Keratinocyte (primary cell): ENCODE data around the gene GPR6. TPM values are rescaled to one million over a fixed set of nuclear protein-coding genes. Genes with fewer than 3 reads are reported as not detected.

Experiments
- DNase-seq: peaks from one replicate; pipeline ENCODE4 v3.0.0-alpha.2; 2011; ENCODE audit warnings: low read depth, missing footprints, low spot score
- FAIRE-seq: peaks from 2 replicates; lab custom pipeline; 2011; peaks lifted over from hg19 to GRCh38; lab: Jason Lieb, UNC
- H2AFZ ChIP-seq: 2 replicates; pipeline ENCODE4 v1.6.0; 2012; ENCODE audit warnings: low read length, control low read depth, inconsistent platforms; ENCODE audit not compliant: control insufficient read depth
- H3K27ac ChIP-seq: 2 replicates; pipeline ENCODE4 v1.5.1; 2011; ENCODE audit warnings: low read length; ENCODE audit not compliant: control insufficient read depth, insufficient read depth
- H3K27me3 ChIP-seq: 3 replicates; pipeline ENCODE4 v1.6.0; 2011; ENCODE audit warnings: low read length; ENCODE audit not compliant: control insufficient read depth, insufficient read depth; ENCODE audit errors: extremely low read depth
- H3K36me3 ChIP-seq, 2 experiments: 2 replicates in 1 of 2; 3 replicates in 1 of 2; pipeline ENCODE4 v1.5.1; 2011; ENCODE audit warnings: low read length in 2 of 2, mild to moderate bottlenecking in 1 of 2; ENCODE audit not compliant: control insufficient read depth in 2 of 2, insufficient read depth in 2 of 2; ENCODE audit errors: extremely low read depth in 1 of 2
- H3K4me1 ChIP-seq: 3 replicates; pipeline ENCODE4 v1.5.1; 2011; ENCODE audit warnings: low read length; ENCODE audit not compliant: control insufficient read depth, insufficient read depth; ENCODE audit errors: extremely low read depth
- H3K4me2 ChIP-seq: 3 replicates; pipeline ENCODE4 v1.6.0; 2011; ENCODE audit warnings: low read depth, low read length; ENCODE audit not compliant: control insufficient read depth, insufficient read depth; ENCODE audit errors: extremely low read depth
- H3K4me3 ChIP-seq, 3 experiments: fragments of 200-600 bp in 1 of 3; sonication (generic) in 1 of 3; 2 replicates in 2 of 3; 3 replicates in 1 of 3; pipeline ENCODE4 v1.5.1; 2011 to 2016; ENCODE audit warnings: low read length in 3 of 3, mild to moderate bottlenecking in 3 of 3, control low read depth in 2 of 3, inconsistent platforms in 1 of 3, low read depth in 1 of 3, mixed read lengths in 1 of 3, mixed run types in 1 of 3, moderate library complexity in 1 of 3; ENCODE audit not compliant: control insufficient read depth in 2 of 3, insufficient read depth in 2 of 3; ENCODE audit errors: extremely low read depth in 1 of 3
- H3K79me2 ChIP-seq: 2 replicates; pipeline ENCODE4 v1.6.0; 2012; ENCODE audit warnings: low read length; ENCODE audit not compliant: control insufficient read depth, insufficient read depth
- H3K9ac ChIP-seq: 3 replicates; pipeline ENCODE4 v1.6.0; 2011; ENCODE audit warnings: low read length; ENCODE audit not compliant: control insufficient read depth, insufficient read depth; ENCODE audit errors: extremely low read depth
- H3K9me1 ChIP-seq: 3 replicates; pipeline ENCODE4 v1.6.0; 2011; ENCODE audit warnings: low read length; ENCODE audit not compliant: control insufficient read depth, insufficient read depth; ENCODE audit errors: extremely low read depth
- H3K9me3 ChIP-seq: 2 replicates; pipeline ENCODE4 v1.5.1; 2012; ENCODE audit warnings: low read depth, low read length; ENCODE audit not compliant: control insufficient read depth
- H4K20me1 ChIP-seq: 3 replicates; pipeline ENCODE4 v1.6.0; 2011; ENCODE audit warnings: low read length; ENCODE audit not compliant: control insufficient read depth, insufficient read depth; ENCODE audit errors: extremely low read depth
- EZH2 ChIP-seq: IDR thresholded peaks from one replicate; pipeline ENCODE4 v1.6.1; 2012; ENCODE audit warnings: inconsistent platforms, mild to moderate bottlenecking, low read length, moderate library complexity
- dilution Hi-C: fragments of 300-500 bp; cut with MboI; formaldehyde crosslinking; loops from one replicate; pipeline ENCODE4 v1.7.0; 2020; ENCODE audit warnings: low sequenced_read_pairs; ENCODE audit not compliant: extremely low pct_ligation_motif_present
- polyA plus RNA-seq, 5 experiments: library from polyadenylated mRNA; depleted of rRNA in 3 of 5; stranded (reverse) in 3 of 5; stranded (forward) in 1 of 5; unstranded in 1 of 5; fragments of >200 nt; gene quantifications; 1 replicate in 1 of 5; 2 replicates in 3 of 5; 3 replicates in 1 of 5; pipeline versions ENCODE4 v1.2.1 to v1.2.3, GENCODE V29; 2011 to 2012; ENCODE audit warnings: missing spikeins in 2 of 5, low read depth in 1 of 5, low replicate concordance in 1 of 5
- TF ChIP-seq, protein P1 (sequence below), 3 experiments: IDR thresholded peaks in 1 of 3; conservative IDR thresholded peaks in 1 of 3; optimal IDR thresholded peaks in 1 of 3; 2 replicates in 2 of 3; 3 replicates in 1 of 3; pipeline versions ENCODE3 to v1.5.1; 2011; ENCODE audit warnings: low read length in 3 of 3, mild to moderate bottlenecking in 3 of 3, moderate library complexity in 2 of 3, control low read depth in 1 of 3, inconsistent platforms in 1 of 3; ENCODE audit not compliant: insufficient read depth in 2 of 3; ENCODE audit errors: extremely low read depth in 1 of 3

The GPR6 gene
- polyA plus RNA-seq, 1 donor (not counting 4 experiments of a cell fraction or from before 2014, with no cell fraction given): not detected

GRCh38 chr6:110017306-110017705, 39.2 kb downstream of the GPR6 start:
- dilution Hi-C loops: no loop called here

GRCh38 chr6:110017946-110018345, 39.8 kb downstream of the GPR6 start:
- dilution Hi-C loops: no loop called here
- Histone ChIP-seq H2AFZ (no peak overlapping the region), H4K20me1 (no peaks in the 10 kb centered on the region), H3K36me3 (no peaks in the 10 kb centered on the region), H3K4me1 (no peaks in the 10 kb centered on the region), H3K79me2 (no peaks in the 10 kb centered on the region), H3K27ac (no peak overlapping the region), H3K9ac (no peak overlapping the region), H3K9me1 (no peaks in the 10 kb centered on the region), H3K4me3 (no peak overlapping the region), H3K9me3 (no peaks in the 10 kb centered on the region), H3K27me3 (peaks cover 5% of the 10 kb centered on the region), H3K4me2 (no peak overlapping the region)
- DNase-seq (no peak), FAIRE-seq (no peak)
- TF ChIP-seq, protein P1, sequence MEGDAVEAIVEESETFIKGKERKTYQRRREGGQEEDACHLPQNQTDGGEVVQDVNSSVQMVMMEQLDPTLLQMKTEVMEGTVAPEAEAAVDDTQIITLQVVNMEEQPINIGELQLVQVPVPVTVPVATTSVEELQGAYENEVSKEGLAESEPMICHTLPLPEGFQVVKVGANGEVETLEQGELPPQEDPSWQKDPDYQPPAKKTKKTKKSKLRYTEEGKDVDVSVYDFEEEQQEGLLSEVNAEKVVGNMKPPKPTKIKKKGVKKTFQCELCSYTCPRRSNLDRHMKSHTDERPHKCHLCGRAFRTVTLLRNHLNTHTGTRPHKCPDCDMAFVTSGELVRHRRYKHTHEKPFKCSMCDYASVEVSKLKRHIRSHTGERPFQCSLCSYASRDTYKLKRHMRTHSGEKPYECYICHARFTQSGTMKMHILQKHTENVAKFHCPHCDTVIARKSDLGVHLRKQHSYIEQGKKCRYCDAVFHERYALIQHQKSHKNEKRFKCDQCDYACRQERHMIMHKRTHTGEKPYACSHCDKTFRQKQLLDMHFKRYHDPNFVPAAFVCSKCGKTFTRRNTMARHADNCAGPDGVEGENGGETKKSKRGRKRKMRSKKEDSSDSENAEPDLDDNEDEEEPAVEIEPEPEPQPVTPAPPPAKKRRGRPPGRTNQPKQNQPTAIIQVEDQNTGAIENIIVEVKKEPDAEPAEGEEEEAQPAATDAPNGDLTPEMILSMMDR (optimal IDR thresholded peaks at IDR 0.05 in 1 of 3, IDR thresholded peaks at IDR 0.05 in 1 of 3, conservative IDR thresholded peaks at IDR 0.05 in 1 of 3; ENCODE audit: extremely low read depth in 1 of 3, insufficient read depth in 2 of 3, low read length in 3 of 3): no peak
- no peak for TF ChIP-seq EZH2

More at GRCh38 chr6:110017306-110017705, 39.2 kb downstream of the GPR6 start:
- FAIRE-seq (no peak), DNase-seq (no peak)
- H3K79me2 ChIP-seq: no peaks in the 10 kb centered on the region
- H4K20me1 ChIP-seq: no peaks in the 10 kb centered on the region
- no peak overlapping the region for H2AFZ ChIP-seq
- TF ChIP-seq, protein P1 (optimal IDR thresholded peaks at IDR 0.05 in 1 of 3, IDR thresholded peaks at IDR 0.05 in 1 of 3, conservative IDR thresholded peaks at IDR 0.05 in 1 of 3; ENCODE audit: extremely low read depth in 1 of 3, insufficient read depth in 2 of 3, low read length in 3 of 3): no peak
- TF ChIP-seq EZH2: no peak
- H3K27me3 ChIP-seq: peaks cover 5% of the 10 kb centered on the region
- no peaks in the 10 kb centered on the region for H3K9me1 ChIP-seq
- H3K4me3 ChIP-seq: no peak overlapping the region
- H3K4me1 ChIP-seq: no peaks in the 10 kb centered on the region
- no peak overlapping the region for H3K4me2 ChIP-seq
- no peaks in the 10 kb centered on the region for H3K9me3 ChIP-seq
- H3K36me3 ChIP-seq: no peaks in the 10 kb centered on the region
- no peak overlapping the region for H3K9ac ChIP-seq
- no peak overlapping the region for H3K27ac ChIP-seq
